Rectal smooth muscle tissue (tissue), 1 donor: ENCODE data around the gene SERF2.

Experiments
- H3K27ac ChIP-seq: one replicate; pipeline ENCODE4 v1.7.0; 2013; ENCODE audit warnings: low read depth, low read length, inconsistent platforms
- H3K27me3 ChIP-seq: one replicate; pipeline ENCODE4 v1.7.0; 2013; ENCODE audit warnings: low read length; ENCODE audit not compliant: control insufficient read depth, insufficient read depth
- H3K36me3 ChIP-seq: one replicate; pipeline ENCODE4 v1.7.0; 2013; ENCODE audit warnings: low read length; ENCODE audit not compliant: control insufficient read depth, insufficient read depth
- H3K4me1 ChIP-seq: one replicate; pipeline ENCODE4 v1.7.0; 2013; ENCODE audit warnings: low read length; ENCODE audit not compliant: control insufficient read depth, insufficient read depth
- H3K4me3 ChIP-seq: one replicate; pipeline ENCODE4 v1.7.0; 2013; ENCODE audit warnings: low read length
- H3K9ac ChIP-seq: one replicate; pipeline ENCODE4 v1.7.0; 2013; ENCODE audit warnings: low read length

The SERF2 gene

DNA sequence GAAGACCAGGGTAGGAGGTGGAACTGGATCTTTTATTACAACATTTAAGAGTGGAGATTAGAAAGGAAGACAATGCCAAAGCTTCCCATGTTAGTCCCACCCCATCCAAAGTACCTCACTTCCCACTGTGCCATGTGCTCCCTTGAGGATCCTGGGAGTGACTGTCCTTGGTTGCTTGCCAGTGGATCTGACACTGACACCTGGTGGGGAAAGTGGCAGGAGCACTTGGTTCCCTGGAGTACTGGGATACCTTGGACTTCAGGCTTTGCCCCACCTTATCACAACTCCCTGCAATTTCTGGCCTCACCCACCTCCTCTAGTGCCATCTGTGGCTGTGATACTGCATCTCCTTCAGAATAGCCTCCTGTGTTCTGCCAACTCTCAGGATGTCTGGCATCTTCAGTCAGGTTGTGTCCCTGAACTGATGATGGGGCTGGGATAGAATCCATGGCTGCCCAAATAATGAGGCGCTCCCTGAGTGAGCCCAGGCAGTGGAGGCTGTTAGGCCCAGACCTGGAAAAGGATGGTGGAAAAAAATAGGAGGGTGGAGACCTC, 16.6 kb upstream of the SERF2 start:
- H3K27me3 ChIP-seq = no peaks in the 10 kb centered on the region
- no peak overlapping the region for H3K27ac ChIP-seq
- H3K4me1 ChIP-seq = no peaks in the 10 kb centered on the region
- peaks cover 15% of the 10 kb centered on the region for H3K36me3 ChIP-seq
- H3K4me3 ChIP-seq = peak overlapping the region; percentile 80
- H3K9ac ChIP-seq = no peak overlapping the region

DNA sequence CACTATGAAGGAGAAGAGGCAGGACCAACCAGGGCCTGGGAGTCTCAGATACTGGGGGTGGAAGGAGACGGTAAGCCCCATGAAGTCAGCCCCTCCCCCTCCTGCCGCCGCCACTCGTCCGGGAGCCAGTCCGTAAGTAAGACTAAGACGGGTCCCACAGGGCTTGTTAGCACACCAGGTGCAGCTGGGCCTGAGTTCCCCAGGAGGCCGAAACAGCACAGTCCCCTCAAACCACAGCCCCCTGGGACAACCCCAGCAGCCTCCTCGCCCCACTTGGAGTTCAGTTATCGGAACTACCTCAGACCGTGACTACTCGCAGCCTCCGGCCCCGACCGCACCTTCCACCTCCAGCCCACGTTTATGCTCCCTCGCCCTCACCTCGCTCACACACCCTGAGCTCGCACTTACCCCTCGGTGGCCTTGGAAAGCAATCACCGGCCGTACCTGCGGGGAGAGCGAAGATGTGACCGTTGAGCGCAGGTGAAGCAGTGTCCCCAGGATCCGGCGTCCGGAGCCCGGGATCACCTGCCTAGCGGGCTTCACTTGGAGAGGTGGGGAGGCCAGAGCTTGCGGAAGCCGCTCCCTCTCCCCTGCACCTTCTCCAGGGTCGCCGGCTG, 15.9 kb upstream of the SERF2 start:
- H3K9ac ChIP-seq = peak overlapping the region; percentile 47
- H3K4me1 ChIP-seq = no peaks in the 10 kb centered on the region
- H3K36me3 ChIP-seq = peaks cover 13% of the 10 kb centered on the region
- no peaks in the 10 kb centered on the region for H3K27me3 ChIP-seq
- peak overlapping the region; percentile 74 for H3K27ac ChIP-seq
- H3K4me3 ChIP-seq = peak overlapping the region; percentile 80

DNA sequence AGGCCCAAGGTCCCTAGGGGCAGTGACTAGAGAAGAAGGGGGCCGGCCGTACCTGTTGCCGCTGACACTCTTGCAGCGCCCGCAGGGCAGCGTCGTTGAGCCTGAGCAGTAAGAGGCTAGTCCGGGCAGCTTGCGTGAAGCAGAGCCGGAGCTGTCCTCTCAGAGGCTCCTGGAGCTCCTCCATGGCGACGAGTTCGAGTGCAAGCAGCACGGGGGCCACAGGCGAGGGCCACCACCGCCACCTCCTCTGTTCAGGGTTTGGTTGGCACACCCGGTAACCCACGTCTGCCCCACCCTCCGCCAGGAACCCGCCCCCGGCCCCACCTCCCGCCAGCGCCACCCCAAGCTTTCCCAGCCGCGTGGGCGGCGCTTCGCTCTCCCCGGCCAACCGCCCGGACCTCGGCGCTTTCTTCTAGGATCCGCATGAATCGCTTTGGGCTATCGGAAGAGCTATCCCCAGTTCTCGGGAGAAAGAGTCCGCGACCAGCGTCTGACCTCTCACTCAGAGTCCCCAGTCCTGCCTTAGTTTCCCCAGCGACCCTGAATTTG, 15.3 kb upstream of the SERF2 start, which contains the start of gene ELL3:
ELL3 (minus strand) TSS at position 249 of the 549 bp plus-strand sequence; CDS start at position 184, 65 bp downstream.
- peak within 1 kb of the TSS; percentile 51 for H3K9ac ChIP-seq

DNA sequence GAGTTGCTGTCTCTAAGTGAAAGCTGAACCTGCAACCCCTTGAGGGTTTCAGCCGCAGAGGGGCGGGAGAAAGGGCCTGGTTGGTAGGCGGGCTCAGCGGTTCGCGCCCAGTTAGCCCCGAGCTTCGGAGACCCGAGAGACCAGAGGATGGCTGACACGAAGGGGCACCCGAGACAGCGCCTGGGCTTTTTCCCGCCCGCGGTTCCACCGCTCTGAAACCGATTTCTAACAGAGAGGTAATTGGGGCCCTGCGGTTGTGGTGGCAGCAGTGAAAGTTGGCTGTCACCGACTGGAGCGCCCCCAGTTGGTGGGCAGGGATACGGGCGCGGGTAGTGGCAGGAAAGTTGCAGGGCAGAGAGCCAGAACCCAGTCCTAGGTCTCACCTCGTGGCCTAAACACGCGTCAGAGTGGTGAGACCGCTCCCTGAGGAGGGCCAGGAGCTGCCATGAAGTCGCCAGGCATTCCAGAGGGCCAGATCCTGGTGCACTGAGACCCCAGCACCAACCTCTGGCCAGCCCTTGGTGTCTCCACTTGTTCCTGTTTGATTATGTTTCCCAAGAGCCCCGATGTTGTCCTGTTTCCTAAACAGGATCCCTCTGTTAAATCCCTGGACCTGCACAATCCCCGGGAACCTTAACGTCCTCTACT, 14.7 kb upstream of the SERF2 start:
- Histone ChIP-seq H3K4me3 (peak overlapping the region; percentile 80), H3K27me3 (no peaks in the 10 kb centered on the region), H3K27ac (peak overlapping the region; percentile 74), H3K9ac (peak overlapping the region; percentile 51), H3K36me3 (peaks cover 6% of the 10 kb centered on the region), H3K4me1 (no peaks in the 10 kb centered on the region)

More for the DNA sequence above, 15.3 kb upstream of the SERF2 start, which contains the start of gene ELL3:
- no peaks in the 10 kb centered on the region for H3K27me3 ChIP-seq
- no peaks in the 10 kb centered on the region for H3K4me1 ChIP-seq
- H3K4me3 ChIP-seq = peak within 1 kb of the TSS; percentile 80
- peak within 1 kb of the TSS; percentile 74 for H3K27ac ChIP-seq
- peaks cover 8% of the 10 kb centered on the region for H3K36me3 ChIP-seq

DNA sequence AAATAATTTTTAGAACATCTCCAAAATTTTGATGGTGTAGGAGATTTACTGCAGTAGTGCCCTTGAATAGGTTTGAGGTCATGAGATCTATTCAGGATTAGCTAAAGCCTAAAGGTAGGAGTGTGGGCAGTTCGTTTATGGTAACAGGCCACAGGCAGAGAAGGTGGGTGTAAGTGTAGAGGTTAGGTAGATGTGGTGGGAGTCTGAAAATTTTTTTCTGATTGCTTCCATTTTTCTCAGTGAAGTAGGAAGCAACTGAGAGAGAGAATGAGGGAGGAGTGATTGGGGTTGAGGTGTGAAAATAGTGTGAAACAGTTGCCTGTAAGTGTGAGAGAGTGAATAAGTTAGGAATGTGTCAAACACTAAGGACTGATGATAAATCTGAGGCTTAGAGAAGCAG, 13.1 kb upstream of the SERF2 start:
- H3K4me3 ChIP-seq = no peak overlapping the region
- H3K4me1 ChIP-seq = no peaks in the 10 kb centered on the region
- H3K9ac ChIP-seq = no peak overlapping the region
- H3K27ac ChIP-seq = no peak overlapping the region
- no peaks in the 10 kb centered on the region for H3K27me3 ChIP-seq
- H3K36me3 ChIP-seq = peaks cover 4% of the 10 kb centered on the region

DNA sequence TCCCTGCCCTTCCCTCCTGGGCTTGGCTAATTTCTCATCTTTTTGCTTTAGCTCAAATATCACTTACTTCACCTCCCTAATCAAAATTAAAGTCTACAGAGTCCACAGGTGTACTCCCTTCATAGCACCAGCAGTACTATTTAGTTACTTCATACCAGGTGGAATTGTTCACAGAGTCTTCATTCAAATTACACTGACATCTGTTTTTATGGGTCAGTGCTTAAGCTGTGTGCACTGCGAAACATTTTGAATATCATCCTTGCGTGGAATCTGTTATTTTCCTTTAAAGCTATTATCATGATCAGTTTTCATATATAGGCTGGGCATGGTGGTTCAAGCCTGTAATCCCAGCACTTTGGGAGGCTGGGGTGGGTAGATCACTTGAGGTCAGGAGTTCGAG, 2.7 kb upstream of the SERF2 start:
- peaks cover 4% of the 10 kb centered on the region for H3K36me3 ChIP-seq
- H3K27me3 ChIP-seq = no peaks in the 10 kb centered on the region
- H3K27ac ChIP-seq = no peak overlapping the region
- H3K9ac ChIP-seq = no peak overlapping the region
- no peak overlapping the region for H3K4me3 ChIP-seq
- peaks cover 8% of the 10 kb centered on the region for H3K4me1 ChIP-seq

DNA sequence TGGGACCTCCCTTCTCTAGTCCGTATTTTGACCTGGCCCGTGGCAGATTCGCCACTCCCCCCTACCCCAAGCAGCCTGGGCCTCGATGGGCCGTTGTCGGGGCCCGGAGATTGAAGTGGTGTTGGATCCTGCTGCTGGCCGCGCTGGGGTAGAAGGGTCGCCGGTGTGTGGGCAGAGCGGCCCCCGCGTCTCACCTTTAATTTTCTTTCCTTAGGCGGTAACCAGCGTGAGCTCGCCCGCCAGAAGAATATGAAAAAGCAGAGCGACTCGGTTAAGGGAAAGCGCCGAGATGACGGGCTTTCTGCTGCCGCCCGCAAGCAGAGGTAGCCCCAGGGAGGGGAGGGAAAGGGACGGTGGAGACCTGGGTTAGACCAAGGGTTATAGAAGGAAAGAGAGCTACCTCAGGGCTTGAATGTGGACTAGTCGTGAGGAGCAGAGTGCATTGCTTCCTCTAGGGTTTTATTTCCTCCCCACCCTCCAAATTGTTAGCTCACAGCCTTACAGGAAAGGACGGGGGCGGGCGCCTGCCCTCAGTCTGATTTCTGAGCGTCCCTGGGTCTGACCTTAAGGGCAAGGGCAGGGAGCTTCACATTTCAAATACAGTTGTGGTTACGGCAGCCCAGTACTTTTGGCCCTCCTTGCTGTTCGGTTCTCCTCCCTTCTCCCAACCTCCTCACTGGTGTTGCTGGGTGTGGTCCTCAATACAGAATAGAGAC, 799 bp downstream of the SERF2 start:
- H3K36me3 ChIP-seq = peaks cover 13% of the 10 kb centered on the region
- H3K4me3 ChIP-seq = peak overlapping the region; percentile 76
- H3K27ac ChIP-seq = peak overlapping the region; percentile 93
- peak overlapping the region; percentile 99 for H3K9ac ChIP-seq
- H3K4me1 ChIP-seq = peaks cover 13% of the 10 kb centered on the region
- H3K27me3 ChIP-seq = no peaks in the 10 kb centered on the region

- peaks cover 13% of the 10 kb centered on the region for H3K36me3 ChIP-seq
- peaks cover 13% of the 10 kb centered on the region for H3K4me1 ChIP-seq
Measured at GRCh38 chr15:43793647-43794046, 1.5 kb downstream of the SERF2 start.

GRCh38 chr15:43794269-43795037, 2.3 kb downstream of the SERF2 start:
- Histone ChIP-seq H3K27ac (no peak overlapping the region), H3K36me3 (peaks cover 16% of the 10 kb centered on the region), H3K9ac (no peak overlapping the region), H3K4me3 (no peak overlapping the region), H3K27me3 (no peaks in the 10 kb centered on the region), H3K4me1 (peaks cover 13% of the 10 kb centered on the region)

More at GRCh38 chr15:43793647-43794046, 1.5 kb downstream of the SERF2 start:
- Histone ChIP-seq H3K27me3 (no peaks in the 10 kb centered on the region), H3K27ac (no peak overlapping the region), H3K4me3 (peak overlapping the region; percentile 76), H3K9ac (no peak overlapping the region)

- no peaks in the 10 kb centered on the region for H3K27me3 ChIP-seq
- no peak overlapping the region for H3K4me3 ChIP-seq
- peaks cover 16% of the 10 kb centered on the region for H3K36me3 ChIP-seq
- no peak overlapping the region for H3K9ac ChIP-seq
- H3K27ac ChIP-seq = no peak overlapping the region
- peaks cover 19% of the 10 kb centered on the region for H3K4me1 ChIP-seq
Measured at GRCh38 chr15:43795197-43795596, 3.1 kb downstream of the SERF2 start.

DNA sequence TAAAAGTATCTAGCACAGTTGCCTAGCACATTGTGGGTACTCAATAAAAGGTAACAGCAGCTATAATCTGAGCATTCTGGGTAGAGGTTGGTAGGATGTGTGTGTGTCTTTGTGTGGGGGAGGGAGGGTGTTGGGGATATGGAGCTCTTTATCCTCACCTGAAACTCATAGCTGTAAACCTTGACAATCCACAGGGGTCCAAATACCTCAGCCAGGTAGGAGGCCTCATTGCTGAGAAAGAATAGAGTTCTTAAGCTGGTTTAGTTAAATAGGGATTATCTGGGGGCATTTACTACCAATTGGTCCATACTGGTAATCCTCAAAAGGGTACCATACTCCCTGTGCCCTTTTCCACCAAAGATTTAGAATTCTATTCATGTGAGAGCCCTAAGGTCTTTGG, 3.9 kb downstream of the SERF2 start:
- H3K9ac ChIP-seq = no peak overlapping the region
- no peak overlapping the region for H3K4me3 ChIP-seq
- H3K36me3 ChIP-seq = peaks cover 16% of the 10 kb centered on the region
- no peaks in the 10 kb centered on the region for H3K27me3 ChIP-seq
- peaks cover 20% of the 10 kb centered on the region for H3K4me1 ChIP-seq
- no peak overlapping the region for H3K27ac ChIP-seq
